GM12874 (cell line): Measurements from ENCODE around the gene MICALL2.

Experiments used
- CTCF ChIP-seq: IDR thresholded peaks from 2 replicates; pipeline ENCODE4 v1.5.1; 2011; ENCODE audit warnings: low read depth, mild to moderate bottlenecking, control low read depth, low read length, moderate library complexity; ENCODE audit not compliant: insufficient read depth

MICALL2 gene

GRCh38 chr7:1427064-1427657 is 32.1 kb downstream of the MICALL2 start:
- no peak for TF ChIP-seq CTCF

GRCh38 chr7:1426474-1426873 is 32.8 kb downstream of the MICALL2 start:
- TF ChIP-seq CTCF = no peak

GRCh38 chr7:1425292-1426136 is 33.8 kb downstream of the MICALL2 start:
- TF ChIP-seq CTCF = no peak

GRCh38 chr7:1424041-1424440 is 35.2 kb downstream of the MICALL2 start:
- no peak for TF ChIP-seq CTCF

- no peak for TF ChIP-seq CTCF
Observed at GRCh38 chr7:1423264-1423811, 35.9 kb downstream of the MICALL2 start.

GRCh38 chr7:1422512-1423263 is 36.6 kb downstream of the MICALL2 start:
- TF ChIP-seq CTCF = no peak

- no peak for TF ChIP-seq CTCF
Observed at GRCh38 chr7:1421946-1422345, 37.3 kb downstream of the MICALL2 start.
